HepG2 (cell line): Measurements from ENCODE around the gene EIF5B. TPM values are rescaled to one million over a fixed set of nuclear protein-coding genes. Genes with fewer than 3 reads are reported as not detected.

ENCODE experiments used
- ATAC-seq: fragments of 200-7000 bp; cut with Tn5 transposase; 3 replicates; pipeline ENCODE4 v1.9.1; 2020; ENCODE audit warnings: mild to moderate bottlenecking, moderate library complexity
- BruUV-seq: library from RNA; stranded (reverse); fragments of 400-500 nt; replicated peaks from 2 replicates; lab custom pipeline; 2021; lab: Mats Ljungman, UMichigan
- CTCF ChIA-PET: fragments of 300-600 bp; formaldehyde crosslinking; extraction: SDS; loops from one replicate; lab custom pipeline; 2021; ENCODE audit warnings: low total read pairs, inconsistent platforms, low intra/inter-chr PET ratio; lab: Yijun Ruan, JAX
- POLR2A ChIA-PET: fragments of 350-600 bp; sonication (Branson Sonifier 250); formaldehyde crosslinking; loops from one replicate; lab custom pipeline; 2020; ENCODE audit warnings: antibody characterized with exemption, inconsistent platforms; lab: Yijun Ruan, JAX
- DNase-seq: peaks from one replicate; pipeline ENCODE4 v3.0.0-alpha.2; 2015; ENCODE audit warnings: low spot score
- FAIRE-seq: peaks from 3 replicates; lab custom pipeline; 2011; peaks lifted over from hg19 to GRCh38; lab: Jason Lieb, UNC
- H2AFZ ChIP-seq: one replicate; pipeline ENCODE4 v1.6.1; 2011; ENCODE audit warnings: low read length, inconsistent platforms
- H3K27ac ChIP-seq: fragments of 300-600 bp; 3 replicates; pipeline ENCODE4 v1.8.0; 2011; ENCODE audit warnings: mixed run types, mild to moderate bottlenecking, mixed read lengths, low read length, inconsistent platforms; ENCODE audit not compliant: insufficient read depth; ENCODE audit errors: extremely low read length
- H3K27me3 ChIP-seq, 2 experiments: fragments of 200-600 bp in 1 of 2; 2 replicates in 1 of 2; 3 replicates in 1 of 2; pipeline versions ENCODE4 v1.6.0 to v1.8.0; 2011; ENCODE audit warnings: low read length in 2 of 2, mild to moderate bottlenecking in 2 of 2, moderate library complexity in 2 of 2, inconsistent platforms in 1 of 2; ENCODE audit not compliant: insufficient read depth in 2 of 2, control insufficient read depth in 1 of 2
- H3K36me3 ChIP-seq, 2 experiments: fragments of 200-600 bp in 1 of 2; replicated peaks in 1 of 2; 2 replicates in 1 of 2; 3 replicates in 1 of 2; pipeline versions ENCODE4 v1.5.1 to v1.8.0; 2011; ENCODE audit warnings: low read length in 2 of 2, inconsistent platforms in 1 of 2; ENCODE audit not compliant: insufficient read depth in 2 of 2, control insufficient read depth in 1 of 2
- H3K4me1 ChIP-seq: 2 replicates; pipeline ENCODE4 v1.5.1; 2012; ENCODE audit warnings: low read length, inconsistent platforms; ENCODE audit not compliant: insufficient read depth
- H3K4me2 ChIP-seq: 2 replicates; pipeline ENCODE4 v1.6.0; 2011; ENCODE audit warnings: low read depth, low read length, inconsistent platforms
- H3K4me3 ChIP-seq, 3 experiments: fragments of 200-600 bp in 1 of 3; sonication (generic), shearing (Covaris generic) in 1 of 3; replicated peaks in 1 of 3; 2 replicates each; pipeline ENCODE4 v1.5.1; 2011 to 2016; ENCODE audit warnings: low read length in 3 of 3, inconsistent platforms in 2 of 3, low read depth in 2 of 3, mild to moderate bottlenecking in 2 of 3, control low read depth in 1 of 3, mixed read lengths in 1 of 3; ENCODE audit not compliant: insufficient read depth in 1 of 3
- H3K79me2 ChIP-seq: one replicate; pipeline ENCODE4 v1.6.1; 2011; ENCODE audit warnings: low read length, inconsistent platforms; ENCODE audit not compliant: insufficient read depth
- H3K9ac ChIP-seq: 2 replicates; pipeline ENCODE4 v1.6.0; 2011; ENCODE audit warnings: mild to moderate bottlenecking, low read depth, low read length, inconsistent platforms; ENCODE audit not compliant: insufficient read depth
- H3K9me3 ChIP-seq: 2 replicates; pipeline ENCODE4 v1.5.1; 2012; ENCODE audit warnings: mild to moderate bottlenecking, low read length
- H4K20me1 ChIP-seq: 2 replicates; pipeline ENCODE4 v1.6.0; 2011; ENCODE audit warnings: inconsistent platforms, mild to moderate bottlenecking, low read length, moderate library complexity; ENCODE audit not compliant: insufficient read depth
- CAMTA2 ChIP-seq: sonication (generic); formaldehyde crosslinking; IDR thresholded peaks from 2 replicates; pipeline ENCODE4 v1.4.0; 2020; ENCODE audit warnings: mild to moderate bottlenecking, missing genetic modification reagents, borderline replicate concordance
- CSRNP2 ChIP-seq: sonication (generic); formaldehyde crosslinking; conservative IDR thresholded peaks from 2 replicates; pipeline ENCODE4 v1.8.0; 2022; ENCODE audit warnings: low read depth, missing genetic modification reagents
- GATAD1 ChIP-seq: IDR thresholded peaks from 2 replicates; pipeline ENCODE4 v1.6.1; 2016; ENCODE audit warnings: missing genetic modification reagents, missing compliant biosample characterization
- KAT8 ChIP-seq: IDR thresholded peaks from 2 replicates; pipeline ENCODE4 v1.6.1; 2016; ENCODE audit warnings: missing genetic modification reagents, missing compliant biosample characterization
- MEF2D ChIP-seq: sonication (generic); formaldehyde crosslinking; IDR thresholded peaks from 2 replicates; pipeline ENCODE4 v1.5.1; 2020; ENCODE audit warnings: mild to moderate bottlenecking, missing genetic modification reagents
- MXI1 ChIP-seq: IDR thresholded peaks from 3 replicates; pipeline ENCODE4 v1.6.1; 2012; ENCODE audit warnings: low read depth, low read length, inconsistent platforms, borderline replicate concordance
- PRDM4 ChIP-seq: sonication (generic); formaldehyde crosslinking; IDR thresholded peaks from 2 replicates; pipeline ENCODE4 v1.9.0; 2021; ENCODE audit warnings: missing genetic modification reagents, borderline replicate concordance
- SMARCC2 ChIP-seq: fragments of 450-650 bp; IDR thresholded peaks from 2 replicates; pipeline ENCODE4 v1.6.1; 2017; ENCODE audit warnings: antibody characterized with exemption, mild to moderate bottlenecking
- TBP ChIP-seq: sonication (generic); formaldehyde crosslinking; IDR thresholded peaks from 2 replicates; pipeline ENCODE4 v1.5.0; 2020; ENCODE audit warnings: missing genetic modification reagents
- THAP8 ChIP-seq: sonication (generic); formaldehyde crosslinking; IDR thresholded peaks from 2 replicates; pipeline ENCODE4 v1.5.1; 2020; ENCODE audit warnings: missing genetic modification reagents, mild to moderate bottlenecking, borderline replicate concordance
- ZMYM2 ChIP-seq: sonication (generic); formaldehyde crosslinking; IDR thresholded peaks from 2 replicates; pipeline ENCODE4 v1.8.0; 2022; ENCODE audit warnings: mild to moderate bottlenecking, missing genetic modification reagents
- ZNF207 ChIP-seq: fragments of 450-650 bp; IDR thresholded peaks from 2 replicates; pipeline ENCODE4 v1.6.1; 2016; ENCODE audit warnings: antibody characterized with exemption, borderline replicate concordance
- ZNF224 ChIP-seq: sonication (generic); formaldehyde crosslinking; IDR thresholded peaks from 2 replicates; pipeline ENCODE4 v1.5.0; 2020; ENCODE audit warnings: mild to moderate bottlenecking, missing genetic modification reagents
- ZNF567 ChIP-seq: sonication (generic); formaldehyde crosslinking; IDR thresholded peaks from 2 replicates; pipeline ENCODE4 v1.8.1; 2023; ENCODE audit warnings: mild to moderate bottlenecking, missing genetic modification reagents, borderline replicate concordance
- ZNF609 ChIP-seq: sonication (generic); formaldehyde crosslinking; IDR thresholded peaks from 2 replicates; pipeline ENCODE4 v1.4.0; 2020; ENCODE audit warnings: mild to moderate bottlenecking, missing genetic modification reagents, borderline replicate concordance
- WGBS: methylation state at CpG from one replicate; pipeline ENCODE4 v1.1.6; 2017; ENCODE audit warnings: low lambda C conversion rate; 5-methylcytosine and 5-hydroxymethylcytosine counted together
- in situ Hi-C: cut with HindIII; loops from 2 replicates; pipeline ENCODE4 v1.10.0; 2017; ENCODE audit warnings: low pct_unique_long_range_greater_than_20kb; ENCODE audit not compliant: extremely low pct_ligation_motif_present
- intact Hi-C: fragments of 100-400 bp; cut with micrococcal nuclease; formaldehyde crosslinking; loops from one replicate; pipeline ENCODE4 v1.10.0; 2022; ENCODE audit not compliant: unreplicated experiment
- polyA plus RNA-seq, 8 experiments: library from polyadenylated mRNA; depleted of rRNA in 3 of 8; stranded (reverse) in 7 of 8; unstranded in 1 of 8; fragments of >200 nt; fragmentation: Illumina TruSeq in 4 of 8; extraction: Trizol in 4 of 8; gene quantifications; 2 replicates each; pipeline versions ENCODE4 v1.2.1 to v1.2.3, GENCODE V29; 2011 to 2016; ENCODE audit warnings: low read depth in 4 of 8, missing spikeins in 1 of 8, mixed read lengths in 1 of 8; ENCODE audit not compliant: insufficient read depth in 1 of 8
- total RNA-seq, 5 experiments: library from RNA; depleted of rRNA; stranded (reverse); fragments of >200 nt; fragmentation: Illumina TruSeq; extraction: Trizol; gene quantifications; 2 replicates each; pipeline ENCODE4 v1.2.3, GENCODE V29; 2016; ENCODE audit warnings: low read depth in 1 of 5

The EIF5B gene
- total and polyA plus RNA-seq, 2 of the 13 experiments (the other 11 are each of a cell fraction or from before 2014, with no cell fraction given) = 8.8 to 32.1 TPM

GRCh38 chr2:99389371-99389770 lies 52.2 kb downstream of the EIF5B start (continued):
- TF ChIP-seq ZNF609 (CRISPR knock-in tag) (no peak), SMARCC2 (no peak), MXI1 (no peak), ZMYM2 (CRISPR knock-in tag) (no peak)

- ATAC-seq = no peak
- DNase-seq = no peak
- intact Hi-C loops (loop anchor here (10.0 kb wide), 1 partner anchor 145 kb away; no protein-coding TSS in a partner anchor), in situ Hi-C loops (no loop called here)
- H3K9ac ChIP-seq = no peak overlapping the region
- no peak overlapping the region for H3K4me3 ChIP-seq
- H3K79me2 ChIP-seq = no peaks in the 10 kb centered on the region
- no peak for FAIRE-seq
- peaks cover 23 to 55% of the 10 kb centered on the region in 2 experiments for H3K36me3 ChIP-seq
- CTCF ChIA-PET = no interaction called here
- no peak overlapping the region for H2AFZ ChIP-seq
- TSS peak; percentile 24 for BruUV-seq
- H3K4me2 ChIP-seq = no peak overlapping the region
- no peak overlapping the region for H3K27ac ChIP-seq
- no peaks in the 10 kb centered on the region for H3K27me3 ChIP-seq
- peaks cover 17% of the 10 kb centered on the region for H3K4me1 ChIP-seq
- H3K9me3 ChIP-seq = no peaks in the 10 kb centered on the region
- POLR2A ChIA-PET = no interaction called here
- no peaks in the 10 kb centered on the region for H4K20me1 ChIP-seq
- WGBS = 96% methylated on average over 3 of the region's 3 CpGs
- TF ChIP-seq PRDM4 (no peak), CAMTA2 (no peak), CSRNP2 (CRISPR knock-in tag) (no peak), TBP (CRISPR knock-in tag) (no peak), ZNF207 (no peak), KAT8 (CRISPR knock-in tag) (no peak), GATAD1 (no peak), THAP8 (no peak), ZNF224 (CRISPR knock-in tag) (no peak), ZNF567 (CRISPR knock-in tag) (no peak), MEF2D (CRISPR knock-in tag) (no peak)
Observed at GRCh38 chr2:99389946-99390345, 52.8 kb downstream of the EIF5B start.
